ENCODE data around the gene KIAA0513. TPM values are rescaled to one million over a fixed set of nuclear protein-coding genes. Genes with fewer than 3 reads are reported as not detected.
A peak's percentile ranks its signal among the peaks of the same experiment; 100 is the strongest.

Gene KIAA0513
- total RNA-seq, 4 donors from 2014 or later, result 18.5 to 41.3 (median 34.5) TPM

DNA sequence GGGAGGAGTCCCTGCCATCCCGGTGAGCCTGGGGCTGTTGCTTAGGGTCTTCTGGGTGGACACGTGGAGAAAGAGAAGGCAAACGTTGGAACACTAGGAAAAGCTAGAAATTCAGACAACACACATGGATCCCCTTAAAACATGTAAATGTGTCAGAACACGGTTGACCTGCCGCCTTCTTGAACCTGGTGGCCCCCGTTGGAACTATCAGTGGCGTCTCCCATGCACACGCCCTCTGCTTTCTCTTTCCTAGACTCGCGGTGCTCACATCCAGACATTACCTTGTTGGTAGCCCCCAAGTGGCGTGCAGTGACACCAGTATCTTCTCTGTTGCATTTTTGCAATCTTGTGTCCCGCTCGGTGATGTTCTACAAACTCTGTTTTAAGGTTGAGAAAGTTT is 66.1 kb downstream of the KIAA0513 start:
- in situ Hi-C loops (cut with MboI; ENCODE audit: low pct_ligation_motif_present in 1 of 4, low pct_unique_long_range_greater_than_20kb in 1 of 4, low sequenced_read_pairs in 3 of 4), result no loop called here
- Histone ChIP-seq H3K27ac (no peak overlapping the region), H3K4me1 (peaks cover 0 to 12% (median 4%) of the 10 kb centered on the region in 4 donors), H3K36me3 (no peaks in the 10 kb centered on the region), H3K9me3 (no peaks in the 10 kb centered on the region), H3K4me3 (no peak overlapping the region), H3K27me3 (peaks cover 4% of the 10 kb centered on the region)
- 74 to 79% methylated on average over 10 to 13 of the region's 13 CpGs for WGBS, 2 donors (ENCODE audit: low coverage in 1 of 2)
- TF ChIP-seq EP300 (IDR thresholded peaks at IDR 0.05; ENCODE audit: low read depth) (no peak), POLR2A (IDR thresholded peaks at IDR 0.05) (peak; percentile 2)
- no peak for DNase-seq
- intact Hi-C loops (cut with DNase I; ENCODE audit: low total_unique reads), result no loop called here

DNA sequence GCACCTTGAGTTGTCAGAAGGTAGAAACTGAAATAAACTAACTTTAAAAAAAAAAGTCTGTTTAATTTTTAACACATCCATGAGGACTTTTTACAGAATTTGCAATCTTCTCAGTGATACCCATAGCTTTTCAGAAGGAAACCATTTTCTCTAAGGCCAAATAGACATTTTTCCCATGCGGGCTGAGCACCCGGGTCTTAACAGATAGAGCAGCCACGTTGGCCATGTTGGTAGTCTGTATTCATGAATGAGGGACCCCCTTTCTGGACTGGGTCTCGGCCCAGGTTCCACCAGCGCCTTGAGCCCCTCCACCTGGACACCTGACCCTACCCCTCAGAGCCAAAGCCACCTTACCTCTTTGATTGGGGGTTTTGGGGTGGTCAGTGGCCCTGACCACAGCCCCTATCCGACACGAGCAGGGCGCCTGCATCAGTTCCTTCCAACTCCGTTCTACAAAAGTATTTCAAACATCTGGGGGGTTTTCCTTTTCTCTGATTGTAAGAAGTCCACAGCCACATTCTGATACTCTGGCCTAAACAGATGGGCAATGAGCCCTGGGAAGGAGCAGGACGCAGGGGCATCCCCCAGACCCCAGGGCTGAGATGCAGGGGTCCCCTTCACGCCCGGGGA is 66.7 kb downstream of the KIAA0513 start:
- Histone ChIP-seq H3K27ac (no peak overlapping the region), H3K36me3 (no peaks in the 10 kb centered on the region), H3K9me3 (no peaks in the 10 kb centered on the region), H3K27me3 (peaks cover 4% of the 10 kb centered on the region), H3K4me3 (no peak overlapping the region), H3K4me1 (peaks cover 0 to 12% (median 4%) of the 10 kb centered on the region in 4 donors)
- WGBS, 2 donors (ENCODE audit: low coverage in 1 of 2), result 87 to 89% methylated on average over 3 to 12 of the region's 12 CpGs
- intact Hi-C loops (cut with DNase I; ENCODE audit: low total_unique reads) (no loop called here), in situ Hi-C loops (cut with MboI; ENCODE audit: low pct_ligation_motif_present in 1 of 4, low pct_unique_long_range_greater_than_20kb in 1 of 4, low sequenced_read_pairs in 3 of 4) (no loop called here)
- DNase-seq, result no peak
- TF ChIP-seq POLR2AphosphoS5 (IDR thresholded peaks at IDR 0.05), result no peak
- no peak for TF ChIP-seq EP300 (IDR thresholded peaks at IDR 0.05; ENCODE audit: low read depth)
- TF ChIP-seq, protein P1, sequence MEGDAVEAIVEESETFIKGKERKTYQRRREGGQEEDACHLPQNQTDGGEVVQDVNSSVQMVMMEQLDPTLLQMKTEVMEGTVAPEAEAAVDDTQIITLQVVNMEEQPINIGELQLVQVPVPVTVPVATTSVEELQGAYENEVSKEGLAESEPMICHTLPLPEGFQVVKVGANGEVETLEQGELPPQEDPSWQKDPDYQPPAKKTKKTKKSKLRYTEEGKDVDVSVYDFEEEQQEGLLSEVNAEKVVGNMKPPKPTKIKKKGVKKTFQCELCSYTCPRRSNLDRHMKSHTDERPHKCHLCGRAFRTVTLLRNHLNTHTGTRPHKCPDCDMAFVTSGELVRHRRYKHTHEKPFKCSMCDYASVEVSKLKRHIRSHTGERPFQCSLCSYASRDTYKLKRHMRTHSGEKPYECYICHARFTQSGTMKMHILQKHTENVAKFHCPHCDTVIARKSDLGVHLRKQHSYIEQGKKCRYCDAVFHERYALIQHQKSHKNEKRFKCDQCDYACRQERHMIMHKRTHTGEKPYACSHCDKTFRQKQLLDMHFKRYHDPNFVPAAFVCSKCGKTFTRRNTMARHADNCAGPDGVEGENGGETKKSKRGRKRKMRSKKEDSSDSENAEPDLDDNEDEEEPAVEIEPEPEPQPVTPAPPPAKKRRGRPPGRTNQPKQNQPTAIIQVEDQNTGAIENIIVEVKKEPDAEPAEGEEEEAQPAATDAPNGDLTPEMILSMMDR (IDR thresholded peaks at IDR 0.05), result no peak
- no peak for TF ChIP-seq POLR2A (IDR thresholded peaks at IDR 0.05)

DNA sequence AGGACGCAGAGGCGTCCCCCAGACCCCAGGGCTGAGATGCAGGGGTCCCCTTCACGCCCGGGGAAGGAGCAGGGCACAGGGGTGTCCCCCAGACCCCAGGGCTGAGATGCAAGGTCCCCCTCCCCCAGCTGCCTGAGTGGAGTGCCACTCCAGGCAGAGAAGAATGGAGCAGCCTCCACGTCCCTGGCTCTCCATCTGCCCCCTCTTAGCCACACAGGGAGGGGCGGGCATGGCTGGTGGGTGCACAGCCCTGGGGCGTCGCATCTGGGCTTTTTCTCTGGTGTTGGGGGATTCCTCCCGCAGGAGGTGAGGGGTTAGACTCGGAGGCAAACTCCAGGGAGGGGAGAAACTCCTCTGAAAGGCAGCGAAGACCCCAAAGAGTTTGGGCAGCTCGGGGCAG is 67.2 kb downstream of the KIAA0513 start:
- peaks cover 0 to 12% (median 4%) of the 10 kb centered on the region in 4 donors for H3K4me1 ChIP-seq
- TF ChIP-seq, protein P1 (IDR thresholded peaks at IDR 0.05), result no peak
- no peak for TF ChIP-seq EP300 (IDR thresholded peaks at IDR 0.05; ENCODE audit: low read depth)
- no peak for TF ChIP-seq POLR2A (IDR thresholded peaks at IDR 0.05)
- no peak for TF ChIP-seq POLR2AphosphoS5 (IDR thresholded peaks at IDR 0.05)
- DNase-seq, result no peak
- intact Hi-C loops (cut with DNase I; ENCODE audit: low total_unique reads), result no loop called here
- WGBS, 2 donors (ENCODE audit: low coverage in 1 of 2), result 88% methylated on average over 6 of the region's 12 CpGs; no CpG with 5 or more reads in 1 of the 2 donors
- H3K27me3 ChIP-seq, result peaks cover 4% of the 10 kb centered on the region
- no peak overlapping the region for H3K4me3 ChIP-seq
- no peak overlapping the region for H3K27ac ChIP-seq
- no peaks in the 10 kb centered on the region for H3K9me3 ChIP-seq
- in situ Hi-C loops (cut with MboI; ENCODE audit: low pct_ligation_motif_present in 1 of 4, low pct_unique_long_range_greater_than_20kb in 1 of 4, low sequenced_read_pairs in 3 of 4), result no loop called here
- H3K36me3 ChIP-seq, result no peaks in the 10 kb centered on the region

DNA sequence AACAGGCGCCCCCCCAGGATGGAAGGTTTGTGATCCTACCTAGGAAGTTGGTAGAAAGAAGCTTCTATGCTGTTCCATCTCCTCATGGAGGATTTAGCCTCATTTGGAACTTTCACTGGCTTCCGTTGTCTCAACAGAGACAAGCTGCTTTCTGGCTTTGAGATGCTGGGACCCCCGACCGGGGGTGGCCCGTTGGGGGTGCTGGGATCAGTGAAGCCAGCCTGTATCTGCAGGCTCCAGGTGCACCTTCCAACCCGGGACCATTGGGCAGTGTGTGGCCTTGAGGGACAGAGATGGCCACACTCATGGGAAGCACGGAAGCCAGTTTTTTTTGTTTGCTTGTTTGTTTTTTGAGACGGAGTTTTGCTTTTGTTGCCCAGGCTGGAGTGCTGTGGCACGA is 69.3 kb downstream of the KIAA0513 start:
- intact Hi-C loops (cut with DNase I; ENCODE audit: low total_unique reads), result no loop called here
- DNase-seq, result no peak
- H3K4me3 ChIP-seq, result no peak overlapping the region
- H3K27ac ChIP-seq, result no peak overlapping the region
- H3K27me3 ChIP-seq, result peaks cover 4% of the 10 kb centered on the region
- H3K36me3 ChIP-seq, result no peaks in the 10 kb centered on the region
- no peaks in the 10 kb centered on the region for H3K9me3 ChIP-seq
- H3K4me1 ChIP-seq, result no peaks in the 10 kb centered on the region
- TF ChIP-seq EP300 (IDR thresholded peaks at IDR 0.05; ENCODE audit: low read depth) (no peak), POLR2A (IDR thresholded peaks at IDR 0.05) (no peak), POLR2AphosphoS5 (IDR thresholded peaks at IDR 0.05) (no peak)
- TF ChIP-seq, protein P1 (IDR thresholded peaks at IDR 0.05), result no peak
- in situ Hi-C loops (cut with MboI; ENCODE audit: low pct_ligation_motif_present in 1 of 4, low pct_unique_long_range_greater_than_20kb in 1 of 4, low sequenced_read_pairs in 3 of 4), result no loop called here
- WGBS, 2 donors (ENCODE audit: low coverage in 1 of 2), result 78 to 80% methylated on average over 1 to 8 of the region's 9 CpGs

DNA sequence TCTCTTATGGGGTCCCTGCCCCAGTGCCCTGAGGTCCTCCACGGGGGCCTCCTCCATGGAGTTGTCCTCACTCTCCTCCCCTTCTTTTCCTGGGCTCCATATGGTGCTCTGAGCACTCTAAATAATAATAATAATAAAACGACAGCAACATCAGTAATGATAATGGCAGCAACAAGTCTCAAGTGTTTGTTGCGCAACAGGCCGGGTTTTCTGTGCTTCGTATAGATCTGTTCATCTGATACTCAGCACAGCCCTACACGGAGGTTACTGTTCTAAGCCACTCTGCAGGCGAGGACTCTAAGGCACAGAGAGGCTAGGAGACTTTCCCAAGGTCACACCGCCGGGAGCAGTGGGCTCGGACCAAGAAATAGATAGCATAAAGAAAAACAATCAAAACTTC is 71.0 kb downstream of the KIAA0513 start:
- TF ChIP-seq EP300 (IDR thresholded peaks at IDR 0.05; ENCODE audit: low read depth), result no peak
- no peak for TF ChIP-seq POLR2A (IDR thresholded peaks at IDR 0.05)
- no peak for TF ChIP-seq POLR2AphosphoS5 (IDR thresholded peaks at IDR 0.05)
- TF ChIP-seq, protein P1 (IDR thresholded peaks at IDR 0.05), result no peak
- Histone ChIP-seq H3K36me3 (no peaks in the 10 kb centered on the region), H3K4me1 (no peaks in the 10 kb centered on the region), H3K9me3 (no peaks in the 10 kb centered on the region), H3K4me3 (no peak overlapping the region), H3K27me3 (peaks cover 4% of the 10 kb centered on the region), H3K27ac (no peak overlapping the region)
- WGBS, 2 donors (ENCODE audit: low coverage in 1 of 2), result 86% methylated on average over 9 to 10 of the region's 10 CpGs
- in situ Hi-C loops (cut with MboI; ENCODE audit: low pct_ligation_motif_present in 1 of 4, low pct_unique_long_range_greater_than_20kb in 1 of 4, low sequenced_read_pairs in 3 of 4) (no loop called here), intact Hi-C loops (cut with DNase I; ENCODE audit: low total_unique reads) (no loop called here)
- no peak for DNase-seq
